Measurements from ENCODE around the gene INO80C.

DNA sequence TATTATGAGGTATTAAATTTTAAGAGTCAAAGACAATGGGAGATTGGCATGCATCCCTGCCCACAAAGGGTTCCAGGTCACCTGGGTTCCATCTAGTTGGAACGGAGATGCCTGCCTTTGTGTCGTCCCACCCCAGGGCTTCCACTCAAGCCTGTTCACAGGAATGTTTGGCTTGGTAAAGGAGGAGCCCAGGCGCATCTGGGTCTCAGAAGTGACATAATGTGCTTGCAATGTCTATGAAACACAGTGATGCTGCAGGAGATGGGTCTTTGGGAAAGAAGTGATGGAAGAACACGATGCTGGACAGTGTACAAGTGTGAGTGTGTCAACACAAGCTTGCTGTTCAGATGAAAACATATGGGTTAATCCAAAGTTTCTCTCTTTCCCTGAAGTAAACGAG, 71.0 kb downstream of the INO80C start:
- TF ChIP-seq, protein P1, sequence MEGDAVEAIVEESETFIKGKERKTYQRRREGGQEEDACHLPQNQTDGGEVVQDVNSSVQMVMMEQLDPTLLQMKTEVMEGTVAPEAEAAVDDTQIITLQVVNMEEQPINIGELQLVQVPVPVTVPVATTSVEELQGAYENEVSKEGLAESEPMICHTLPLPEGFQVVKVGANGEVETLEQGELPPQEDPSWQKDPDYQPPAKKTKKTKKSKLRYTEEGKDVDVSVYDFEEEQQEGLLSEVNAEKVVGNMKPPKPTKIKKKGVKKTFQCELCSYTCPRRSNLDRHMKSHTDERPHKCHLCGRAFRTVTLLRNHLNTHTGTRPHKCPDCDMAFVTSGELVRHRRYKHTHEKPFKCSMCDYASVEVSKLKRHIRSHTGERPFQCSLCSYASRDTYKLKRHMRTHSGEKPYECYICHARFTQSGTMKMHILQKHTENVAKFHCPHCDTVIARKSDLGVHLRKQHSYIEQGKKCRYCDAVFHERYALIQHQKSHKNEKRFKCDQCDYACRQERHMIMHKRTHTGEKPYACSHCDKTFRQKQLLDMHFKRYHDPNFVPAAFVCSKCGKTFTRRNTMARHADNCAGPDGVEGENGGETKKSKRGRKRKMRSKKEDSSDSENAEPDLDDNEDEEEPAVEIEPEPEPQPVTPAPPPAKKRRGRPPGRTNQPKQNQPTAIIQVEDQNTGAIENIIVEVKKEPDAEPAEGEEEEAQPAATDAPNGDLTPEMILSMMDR (IDR thresholded peaks at IDR 0.05) = no peak
- no peak for TF ChIP-seq POLR2A (IDR thresholded peaks at IDR 0.05)
- no peak for TF ChIP-seq POLR2AphosphoS5 (IDR thresholded peaks at IDR 0.05)
